Ammon's horn (tissue), 1 donor: Measurements from ENCODE around the gene VPS11.

Experiments
- DNase-seq: peaks from one replicate; pipeline ENCODE4 v3.0.0-alpha.2; 2016; ENCODE audit warnings: low spot score

VPS11 gene

GRCh38 chr11:119121008-119121810, 53.6 kb downstream of the VPS11 start, which contains the start of gene HINFP:
HINFP (plus strand) TSS chr11:119121580; CDS start chr11:119126945, 5,365 bp downstream.
- peak; percentile 100 for DNase-seq

- no peak for DNase-seq
Observed at GRCh38 chr11:119121811-119122124, 54.1 kb downstream of the VPS11 start.

GRCh38 chr11:119125821-119126220, 58.2 kb downstream of the VPS11 start:
- no peak for DNase-seq

- DNase-seq: no peak
Observed at GRCh38 chr11:119126675-119127268, 59.2 kb downstream of the VPS11 start.

- no peak for DNase-seq
Observed at GRCh38 chr11:119130662-119131061, 63.0 kb downstream of the VPS11 start.
